OCI-LY1 (cell line): ENCODE data around the gene PDGFA.

Experiments
- EZH2 ChIP-seq: fragments of 200-600 bp; sonication (generic), shearing (Covaris generic); IDR thresholded peaks from 2 replicates; pipeline ENCODE4 v1.8.0; 2017; ENCODE audit warnings: borderline replicate concordance, mixed run types, mild to moderate bottlenecking, antibody characterized with exemption, low read length, moderate library complexity, mixed read lengths
- TF ChIP-seq, protein P1 (sequence below): fragments of 200-600 bp; sonication (generic), shearing (Covaris generic); IDR thresholded peaks from 2 replicates; pipeline ENCODE4 v1.5.1; 2017; ENCODE audit warnings: mild to moderate bottlenecking, antibody characterized with exemption, low read length, moderate library complexity, mixed read lengths

GRCh38 chr7:479115-479947, 40.3 kb downstream of the PDGFA start:
- TF ChIP-seq EZH2, result no peak
- TF ChIP-seq, protein P1, sequence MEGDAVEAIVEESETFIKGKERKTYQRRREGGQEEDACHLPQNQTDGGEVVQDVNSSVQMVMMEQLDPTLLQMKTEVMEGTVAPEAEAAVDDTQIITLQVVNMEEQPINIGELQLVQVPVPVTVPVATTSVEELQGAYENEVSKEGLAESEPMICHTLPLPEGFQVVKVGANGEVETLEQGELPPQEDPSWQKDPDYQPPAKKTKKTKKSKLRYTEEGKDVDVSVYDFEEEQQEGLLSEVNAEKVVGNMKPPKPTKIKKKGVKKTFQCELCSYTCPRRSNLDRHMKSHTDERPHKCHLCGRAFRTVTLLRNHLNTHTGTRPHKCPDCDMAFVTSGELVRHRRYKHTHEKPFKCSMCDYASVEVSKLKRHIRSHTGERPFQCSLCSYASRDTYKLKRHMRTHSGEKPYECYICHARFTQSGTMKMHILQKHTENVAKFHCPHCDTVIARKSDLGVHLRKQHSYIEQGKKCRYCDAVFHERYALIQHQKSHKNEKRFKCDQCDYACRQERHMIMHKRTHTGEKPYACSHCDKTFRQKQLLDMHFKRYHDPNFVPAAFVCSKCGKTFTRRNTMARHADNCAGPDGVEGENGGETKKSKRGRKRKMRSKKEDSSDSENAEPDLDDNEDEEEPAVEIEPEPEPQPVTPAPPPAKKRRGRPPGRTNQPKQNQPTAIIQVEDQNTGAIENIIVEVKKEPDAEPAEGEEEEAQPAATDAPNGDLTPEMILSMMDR, result no peak
